Endothelial cell of umbilical vein (primary cell): Measurements from ENCODE around the gene CLIP2.
"Not testable (repeated sequence)": the region's sequence is repeated elsewhere in the genome, so short reads cannot be mapped to it uniquely, and the experiment has no call there.

Experiments
- EZH2 ChIP-seq: IDR thresholded peaks from 2 replicates; pipeline ENCODE4 v1.6.1; 2012; ENCODE audit warnings: borderline replicate concordance, low read depth, mild to moderate bottlenecking, moderate library complexity, low read length, inconsistent platforms; ENCODE audit not compliant: severe bottlenecking
- JUN ChIP-seq: IDR thresholded peaks from 2 replicates; pipeline ENCODE4 v1.6.1; 2011; ENCODE audit warnings: borderline replicate concordance, low read depth; ENCODE audit not compliant: insufficient read length, insufficient read depth
- MAX ChIP-seq: IDR thresholded peaks from 2 replicates; pipeline ENCODE4 v1.6.1; 2011; ENCODE audit not compliant: insufficient read depth, insufficient read length
- MYC ChIP-seq: IDR thresholded peaks from one replicate; pipeline ENCODE4 v1.6.1; 2011; ENCODE audit warnings: mild to moderate bottlenecking, low read depth, low read length
- POLR2A ChIP-seq: IDR thresholded peaks from 2 replicates; pipeline ENCODE4 v1.6.1; 2012; ENCODE audit warnings: low read depth, mild to moderate bottlenecking, control low read depth, low read length
- POLR2AphosphoS5 ChIP-seq: IDR thresholded peaks from 2 replicates; pipeline ENCODE4 v1.6.1; 2012; ENCODE audit warnings: low read depth, mild to moderate bottlenecking, control low read depth, low read length, moderate library complexity; ENCODE audit not compliant: insufficient read depth
- TF ChIP-seq, protein P1 (sequence below), 2 donors: IDR thresholded peaks; 1 replicate in 1 of 2; 2 replicates in 1 of 2; pipeline ENCODE4 v1.5.1; 2011; ENCODE audit warnings: low read length in 2 of 2, mild to moderate bottlenecking in 2 of 2, moderate library complexity in 2 of 2, control low read depth in 1 of 2, inconsistent platforms in 1 of 2, low read depth in 1 of 2; ENCODE audit not compliant: insufficient read depth in 1 of 2; ENCODE audit errors: extremely low read depth in 1 of 2

DNA sequence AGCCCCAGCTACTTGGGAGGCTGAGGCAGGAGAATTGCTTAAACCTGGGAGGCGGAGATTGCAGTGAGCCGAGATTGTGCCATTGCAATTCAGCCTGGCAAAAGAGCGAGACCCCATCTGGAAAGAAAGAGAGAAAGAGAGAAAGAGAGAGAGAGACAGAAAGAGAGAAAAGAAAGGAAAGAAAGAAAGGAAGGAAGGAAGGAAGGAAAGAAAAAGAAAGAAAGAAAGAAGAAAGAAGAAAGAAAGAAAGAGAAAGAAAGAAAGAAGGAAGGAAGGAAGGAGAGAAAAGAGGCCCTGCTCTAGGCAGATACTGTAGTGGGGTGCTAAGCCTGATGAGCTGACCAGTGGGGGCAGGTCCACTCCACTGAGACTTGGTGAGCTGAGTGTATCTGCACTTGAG is 150.9 kb downstream of the CLIP2 start:
- TF ChIP-seq POLR2A, MYC, POLR2AphosphoS5, EZH2, MAX, JUN: not testable (repeated sequence)
- TF ChIP-seq, protein P1, sequence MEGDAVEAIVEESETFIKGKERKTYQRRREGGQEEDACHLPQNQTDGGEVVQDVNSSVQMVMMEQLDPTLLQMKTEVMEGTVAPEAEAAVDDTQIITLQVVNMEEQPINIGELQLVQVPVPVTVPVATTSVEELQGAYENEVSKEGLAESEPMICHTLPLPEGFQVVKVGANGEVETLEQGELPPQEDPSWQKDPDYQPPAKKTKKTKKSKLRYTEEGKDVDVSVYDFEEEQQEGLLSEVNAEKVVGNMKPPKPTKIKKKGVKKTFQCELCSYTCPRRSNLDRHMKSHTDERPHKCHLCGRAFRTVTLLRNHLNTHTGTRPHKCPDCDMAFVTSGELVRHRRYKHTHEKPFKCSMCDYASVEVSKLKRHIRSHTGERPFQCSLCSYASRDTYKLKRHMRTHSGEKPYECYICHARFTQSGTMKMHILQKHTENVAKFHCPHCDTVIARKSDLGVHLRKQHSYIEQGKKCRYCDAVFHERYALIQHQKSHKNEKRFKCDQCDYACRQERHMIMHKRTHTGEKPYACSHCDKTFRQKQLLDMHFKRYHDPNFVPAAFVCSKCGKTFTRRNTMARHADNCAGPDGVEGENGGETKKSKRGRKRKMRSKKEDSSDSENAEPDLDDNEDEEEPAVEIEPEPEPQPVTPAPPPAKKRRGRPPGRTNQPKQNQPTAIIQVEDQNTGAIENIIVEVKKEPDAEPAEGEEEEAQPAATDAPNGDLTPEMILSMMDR (IDR thresholded peaks at IDR 0.05; ENCODE audit: extremely low read depth in 1 of 2, insufficient read depth in 1 of 2, low read depth in 1 of 2, low read length in 2 of 2) = not testable (repeated sequence)
